Stimulated activated naive CD8-positive, alpha-beta T cell treated with anti-CD3 and anti-CD28 coated beads, Interleukin-15, Interleukin-2, amounts not matched to agents 100 ng/mL and 50 ng/mL, for 24 hours (primary cell): ENCODE measurements around the gene TADA1.

Source experiments
- H3K27ac Mint-ChIP-seq: one replicate; pipeline ENCODE4 v1.8.0; 2021; ENCODE audit warnings: mild to moderate bottlenecking, mixed read lengths
- H3K27me3 Mint-ChIP-seq: one replicate; pipeline ENCODE4 v1.8.0; 2021; ENCODE audit warnings: mixed read lengths
- H3K36me3 Mint-ChIP-seq: one replicate; pipeline ENCODE4 v1.8.0; 2021; ENCODE audit warnings: low read depth, mixed read lengths
- H3K4me1 Mint-ChIP-seq: one replicate; pipeline ENCODE4 v1.8.0; 2021; ENCODE audit warnings: low read depth, mixed read lengths
- H3K4me3 Mint-ChIP-seq: one replicate; pipeline ENCODE4 v1.8.0; 2021; ENCODE audit warnings: mild to moderate bottlenecking, mixed read lengths
- H3K9me3 Mint-ChIP-seq: one replicate; pipeline ENCODE4 v1.8.0; 2021; ENCODE audit warnings: mixed read lengths

The TADA1 gene

DNA sequence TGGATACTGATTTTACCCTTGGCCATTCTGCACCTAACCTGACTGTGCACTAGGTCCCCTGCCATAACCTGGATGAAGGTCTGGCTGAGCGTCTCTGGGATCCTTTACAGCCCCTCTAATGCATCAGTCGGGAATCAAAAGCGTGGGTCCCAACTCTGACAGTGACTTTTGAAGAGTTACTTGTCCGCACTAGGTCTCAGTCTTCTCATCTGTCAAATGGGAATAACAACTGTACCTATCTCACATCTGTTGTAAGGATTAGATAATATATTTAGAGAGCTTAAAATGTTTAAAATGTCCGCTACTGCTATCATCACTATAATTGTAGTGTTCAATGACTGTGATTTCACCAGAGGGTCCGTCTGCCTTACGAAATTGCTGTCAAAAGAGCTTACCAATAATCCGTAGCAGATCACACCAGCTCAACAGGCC lies 746 bp downstream of the TADA1 start:
- no peaks in the 10 kb centered on the region for H3K9me3 Mint-ChIP-seq
- no peaks in the 10 kb centered on the region for H3K27me3 Mint-ChIP-seq
- H3K4me1 Mint-ChIP-seq: peaks cover 64% of the 10 kb centered on the region
- peak overlapping the region; percentile 82 for H3K27ac Mint-ChIP-seq
- H3K4me3 Mint-ChIP-seq: peak overlapping the region; percentile 94
- peaks cover 26% of the 10 kb centered on the region for H3K36me3 Mint-ChIP-seq

DNA sequence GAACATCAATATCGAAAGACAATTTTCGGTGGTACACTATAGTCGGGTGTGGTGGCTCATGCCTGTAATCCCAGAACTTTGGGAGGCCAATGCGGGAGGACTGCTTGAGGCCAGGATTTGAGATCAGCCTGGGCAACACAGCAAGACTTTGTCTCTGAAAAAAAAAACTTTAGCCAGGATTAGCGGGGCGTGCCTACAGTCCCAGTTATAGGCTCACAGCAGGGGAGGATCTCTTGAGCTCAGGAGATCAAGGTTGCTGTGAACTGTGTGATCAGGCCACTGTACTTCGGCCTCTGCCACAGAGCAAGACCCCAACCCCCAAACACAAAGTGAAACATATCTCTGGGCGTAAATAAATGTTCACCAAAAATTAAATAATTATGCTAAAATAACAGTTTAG lies 1.6 kb downstream of the TADA1 start:
- H3K4me1 Mint-ChIP-seq: peaks cover 72% of the 10 kb centered on the region
- no peaks in the 10 kb centered on the region for H3K27me3 Mint-ChIP-seq
- H3K27ac Mint-ChIP-seq: no peak overlapping the region
- H3K9me3 Mint-ChIP-seq: no peaks in the 10 kb centered on the region
- H3K4me3 Mint-ChIP-seq: peak overlapping the region; percentile 94
- H3K36me3 Mint-ChIP-seq: peaks cover 26% of the 10 kb centered on the region

DNA sequence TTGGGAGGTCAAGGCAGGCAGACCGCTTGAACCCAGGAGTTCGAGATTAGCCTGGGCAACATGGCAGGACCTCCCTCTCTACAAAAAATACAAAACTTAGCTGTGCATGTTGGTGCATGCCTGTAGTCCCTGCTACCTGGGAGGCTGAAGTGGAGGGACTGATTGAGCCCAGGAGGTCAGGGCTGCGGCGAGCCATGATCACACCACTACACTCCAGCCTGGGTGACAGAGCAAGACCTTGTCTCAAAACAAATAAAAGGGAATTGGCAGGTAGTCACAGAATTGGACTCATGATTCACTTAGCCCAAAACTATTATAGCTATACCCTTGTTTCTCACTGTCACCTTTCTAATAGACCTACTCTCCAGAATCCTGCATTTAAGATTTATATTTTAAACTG lies 5.5 kb downstream of the TADA1 start:
- Mint-ChIP-seq H3K27ac (no peak overlapping the region), H3K4me3 (no peak overlapping the region), H3K9me3 (no peaks in the 10 kb centered on the region), H3K4me1 (peaks cover 62% of the 10 kb centered on the region), H3K36me3 (peaks cover 42% of the 10 kb centered on the region), H3K27me3 (no peaks in the 10 kb centered on the region)

DNA sequence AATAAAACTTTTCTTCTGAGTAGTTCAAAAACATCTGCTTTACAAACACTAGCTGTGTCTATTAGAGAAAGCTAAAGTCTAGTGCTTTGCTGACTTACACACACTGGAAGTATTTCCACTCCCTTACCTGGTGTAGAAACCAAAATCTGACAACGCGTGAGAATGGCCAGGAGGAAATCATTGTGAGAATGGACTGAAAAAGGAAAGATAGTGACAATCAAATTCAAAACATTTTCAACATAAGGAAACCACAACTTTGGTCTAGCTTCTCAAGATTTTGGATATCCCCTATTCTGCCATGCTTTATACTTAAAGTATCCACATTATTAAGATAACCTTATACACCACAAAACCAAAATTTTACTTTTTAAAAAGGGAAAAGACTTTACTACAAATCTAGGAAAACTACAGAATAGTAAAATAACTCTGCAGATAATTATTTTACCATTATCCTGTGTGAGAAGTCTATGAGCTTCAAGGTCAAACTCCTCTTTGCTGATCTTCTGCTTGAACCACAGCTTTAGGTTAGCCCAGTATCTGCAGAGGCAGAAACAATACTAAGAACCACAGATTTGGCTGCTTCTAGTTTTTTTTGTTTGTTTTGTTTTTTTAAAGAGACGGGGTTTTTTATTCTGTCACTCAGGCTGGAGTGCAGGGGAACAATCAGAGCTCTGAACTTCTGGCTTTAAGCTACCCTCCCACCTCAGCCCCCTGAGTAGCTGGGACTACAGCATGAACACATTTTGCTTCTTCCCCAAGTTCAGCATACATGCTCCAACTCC lies 6.6 kb downstream of the TADA1 start:
- H3K9me3 Mint-ChIP-seq: no peaks in the 10 kb centered on the region
- H3K4me3 Mint-ChIP-seq: no peak overlapping the region
- peaks cover 52% of the 10 kb centered on the region for H3K4me1 Mint-ChIP-seq
- no peaks in the 10 kb centered on the region for H3K27me3 Mint-ChIP-seq
- peaks cover 41% of the 10 kb centered on the region for H3K36me3 Mint-ChIP-seq
- H3K27ac Mint-ChIP-seq: peak overlapping the region; percentile 37

DNA sequence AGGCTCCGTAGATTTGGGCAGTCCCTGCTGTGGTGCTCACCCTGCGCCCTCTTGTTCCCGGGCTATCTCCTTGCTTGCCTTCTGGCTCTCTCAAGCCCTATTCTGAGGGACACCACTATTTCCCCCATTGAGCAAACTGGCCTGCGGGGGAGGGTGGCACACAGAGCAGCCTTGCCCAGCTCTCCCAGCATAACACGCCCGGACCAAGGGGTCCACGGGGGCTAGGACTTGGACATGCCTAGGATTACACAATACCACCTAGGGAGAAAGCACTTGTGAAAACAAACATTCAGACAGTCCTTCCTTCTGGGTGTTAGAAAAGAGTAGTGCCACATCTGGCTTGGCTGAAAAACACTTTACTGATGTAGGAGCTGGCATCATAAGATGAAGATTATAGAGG lies 7.4 kb downstream of the TADA1 start:
- no peaks in the 10 kb centered on the region for H3K27me3 Mint-ChIP-seq
- no peaks in the 10 kb centered on the region for H3K9me3 Mint-ChIP-seq
- no peak overlapping the region for H3K4me3 Mint-ChIP-seq
- H3K27ac Mint-ChIP-seq: peak overlapping the region; percentile 6
- peaks cover 47% of the 10 kb centered on the region for H3K36me3 Mint-ChIP-seq
- H3K4me1 Mint-ChIP-seq: peaks cover 46% of the 10 kb centered on the region

DNA sequence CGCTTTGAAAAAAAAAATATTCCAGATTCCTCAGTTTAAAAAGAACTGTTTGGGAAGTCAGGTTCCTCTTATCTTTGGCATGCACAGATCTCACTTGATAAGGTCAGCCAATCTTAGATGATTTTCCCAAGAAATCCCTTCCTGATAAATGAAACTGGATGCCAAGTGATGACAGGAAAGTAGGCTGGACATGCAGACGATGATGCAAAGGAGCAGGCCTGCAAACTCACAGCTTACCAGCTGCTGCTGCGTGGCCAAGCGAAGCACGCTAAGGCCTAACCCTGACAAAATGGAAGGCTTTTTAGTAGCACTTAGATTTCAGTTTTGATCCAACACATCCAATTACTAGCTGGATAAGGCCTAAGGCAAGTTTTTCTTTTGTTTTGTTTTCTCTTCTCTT lies 10.1 kb downstream of the TADA1 start:
- no peak overlapping the region for H3K27ac Mint-ChIP-seq
- peaks cover 23% of the 10 kb centered on the region for H3K4me1 Mint-ChIP-seq
- peaks cover 63% of the 10 kb centered on the region for H3K36me3 Mint-ChIP-seq
- no peaks in the 10 kb centered on the region for H3K27me3 Mint-ChIP-seq
- H3K4me3 Mint-ChIP-seq: no peak overlapping the region
- H3K9me3 Mint-ChIP-seq: no peaks in the 10 kb centered on the region

DNA sequence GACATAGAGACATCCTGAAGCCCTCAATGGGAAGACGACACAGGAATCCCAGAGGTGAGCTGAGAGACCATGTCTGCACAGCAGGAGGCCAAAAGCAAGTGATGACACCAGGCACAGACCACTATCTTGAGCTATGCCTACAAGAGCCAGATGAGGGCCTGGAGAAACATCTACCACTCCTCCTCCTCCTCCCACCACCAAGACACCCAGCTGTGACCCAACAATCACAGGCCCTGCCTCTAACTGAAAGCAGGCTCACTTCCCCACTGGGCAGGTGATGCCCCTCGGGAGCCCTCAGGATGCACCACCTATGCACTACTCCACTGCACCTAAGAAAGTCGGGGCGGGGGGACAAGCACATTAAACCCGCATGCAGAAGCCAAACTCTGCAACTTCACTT lies 16.5 kb downstream of the TADA1 start:
- H3K4me1 Mint-ChIP-seq: peaks cover 4% of the 10 kb centered on the region
- H3K27me3 Mint-ChIP-seq: no peaks in the 10 kb centered on the region
- no peak overlapping the region for H3K27ac Mint-ChIP-seq
- no peak overlapping the region for H3K4me3 Mint-ChIP-seq
- H3K9me3 Mint-ChIP-seq: no peaks in the 10 kb centered on the region
- H3K36me3 Mint-ChIP-seq: peaks cover 78% of the 10 kb centered on the region

DNA sequence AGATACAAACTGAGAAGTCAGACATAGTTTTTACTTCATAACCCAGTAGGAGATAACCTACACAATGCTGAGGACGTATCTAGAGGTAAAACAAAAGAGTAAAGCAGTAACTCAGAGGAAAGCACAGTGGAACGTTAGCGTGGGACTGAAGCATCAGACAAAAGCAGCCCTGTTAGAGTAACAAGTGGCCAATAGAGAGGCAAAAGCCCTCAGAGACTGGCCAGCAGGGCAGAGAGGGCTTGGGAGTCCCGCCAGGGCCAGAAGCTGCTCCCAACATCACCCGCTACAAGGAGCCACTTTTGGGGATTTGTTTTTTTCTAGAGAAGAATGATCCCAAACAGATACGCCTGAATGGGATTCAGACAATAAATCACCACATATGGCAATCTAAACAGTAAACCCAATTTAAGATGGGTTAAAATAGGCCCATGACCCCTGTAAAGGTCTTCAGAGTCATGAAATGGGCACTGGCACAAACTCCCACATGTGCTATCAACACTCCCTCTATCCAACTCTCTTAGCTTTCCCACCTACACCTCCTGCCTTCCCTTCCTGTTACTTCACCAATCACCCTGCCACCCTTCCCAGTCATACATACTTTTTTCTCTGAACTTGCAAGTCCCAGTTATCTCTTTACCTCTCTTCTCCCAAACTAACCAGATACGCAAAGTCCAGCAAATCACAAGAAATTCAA lies 17.2 kb downstream of the TADA1 start:
- peak overlapping the region; percentile 46 for H3K27ac Mint-ChIP-seq
- H3K4me3 Mint-ChIP-seq: no peak overlapping the region
- no peaks in the 10 kb centered on the region for H3K9me3 Mint-ChIP-seq
- H3K36me3 Mint-ChIP-seq: peaks cover 78% of the 10 kb centered on the region
- peaks cover 4% of the 10 kb centered on the region for H3K4me1 Mint-ChIP-seq
- H3K27me3 Mint-ChIP-seq: no peaks in the 10 kb centered on the region

DNA sequence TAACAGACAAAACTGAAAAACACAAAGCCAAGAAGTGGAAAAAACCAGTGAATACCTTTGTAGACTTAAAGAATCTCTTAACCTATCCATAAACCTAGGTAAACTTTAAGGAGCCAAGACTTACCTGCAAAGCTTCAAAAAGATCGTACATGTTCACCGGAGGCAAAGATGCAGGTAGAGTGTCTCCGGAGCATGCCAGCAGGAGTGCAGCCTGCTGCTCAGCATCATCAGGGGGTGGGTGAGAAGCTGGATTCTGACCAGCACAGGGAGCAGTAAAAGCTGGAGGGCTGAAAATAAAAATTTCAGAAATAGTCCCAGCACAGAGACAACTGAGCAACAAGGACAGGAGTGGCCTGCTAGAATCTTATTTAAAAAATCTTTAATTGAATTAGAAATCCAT lies 18.1 kb downstream of the TADA1 start:
- Mint-ChIP-seq H3K27ac (no peak overlapping the region), H3K4me1 (peaks cover 4% of the 10 kb centered on the region), H3K4me3 (no peak overlapping the region), H3K36me3 (peaks cover 78% of the 10 kb centered on the region), H3K9me3 (no peaks in the 10 kb centered on the region), H3K27me3 (no peaks in the 10 kb centered on the region)

DNA sequence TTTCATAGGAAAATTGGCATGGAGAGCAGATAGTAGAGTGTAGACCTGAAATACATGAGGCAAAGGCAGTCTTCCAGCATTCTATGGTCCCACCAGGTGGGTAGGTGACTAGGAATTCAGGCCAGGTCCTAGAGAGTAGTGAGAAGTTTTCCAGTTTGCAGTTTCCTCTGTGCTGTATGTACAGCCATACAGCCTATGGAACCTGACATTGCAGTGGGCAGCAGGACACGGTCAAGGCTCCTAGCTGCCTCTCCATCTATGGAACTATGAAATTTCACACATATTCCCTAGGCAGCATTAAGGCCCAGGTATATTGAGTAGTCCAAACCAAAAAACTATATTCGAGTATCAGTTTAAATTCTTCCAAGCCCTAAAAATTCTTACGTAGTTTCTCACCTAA lies 20.5 kb downstream of the TADA1 start:
- Mint-ChIP-seq H3K27ac (no peak overlapping the region), H3K36me3 (peaks cover 78% of the 10 kb centered on the region), H3K4me3 (no peak overlapping the region), H3K27me3 (no peaks in the 10 kb centered on the region), H3K4me1 (peaks cover 19% of the 10 kb centered on the region), H3K9me3 (no peaks in the 10 kb centered on the region)

DNA sequence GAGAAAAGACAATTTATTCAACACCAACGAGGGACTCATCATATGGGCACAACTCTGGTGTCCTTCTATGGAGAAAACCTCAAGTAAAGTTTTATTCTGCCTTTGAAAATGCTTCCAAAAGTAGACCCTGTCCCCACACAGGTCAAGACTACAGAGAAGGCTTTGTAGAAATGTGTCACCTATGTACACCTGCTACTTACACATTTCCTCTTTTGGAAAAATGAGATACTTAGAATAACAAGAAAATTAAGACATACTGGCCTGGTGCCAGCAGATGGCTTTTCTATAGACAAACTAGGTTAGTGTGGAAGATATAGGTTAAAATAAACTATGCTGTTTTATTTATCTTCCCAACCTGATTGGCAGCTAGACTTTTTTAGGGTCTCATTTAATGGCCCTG lies 23.1 kb downstream of the TADA1 start:
- H3K36me3 Mint-ChIP-seq: peaks cover 87% of the 10 kb centered on the region
- H3K27me3 Mint-ChIP-seq: no peaks in the 10 kb centered on the region
- peak overlapping the region; percentile 71 for H3K27ac Mint-ChIP-seq
- H3K9me3 Mint-ChIP-seq: no peaks in the 10 kb centered on the region
- H3K4me3 Mint-ChIP-seq: no peak overlapping the region
- H3K4me1 Mint-ChIP-seq: peaks cover 27% of the 10 kb centered on the region

DNA sequence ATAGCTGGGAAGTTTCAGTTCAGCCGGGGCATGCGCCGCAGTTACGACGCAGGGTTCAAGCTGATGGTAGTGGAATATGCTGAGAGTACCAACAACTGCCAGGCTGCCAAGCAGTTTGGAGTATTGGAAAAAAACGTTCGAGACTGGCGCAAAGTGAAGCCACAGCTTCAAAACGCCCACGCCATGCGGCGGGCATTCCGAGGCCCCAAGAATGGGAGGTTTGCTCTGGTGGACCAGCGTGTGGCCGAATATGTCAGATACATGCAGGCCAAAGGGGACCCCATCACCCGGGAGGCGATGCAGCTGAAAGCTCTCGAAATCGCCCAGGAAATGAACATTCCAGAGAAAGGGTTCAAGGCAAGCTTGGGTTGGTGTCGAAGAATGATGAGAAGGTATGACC lies 26.9 kb downstream of the TADA1 start:
- H3K27ac Mint-ChIP-seq: peak overlapping the region; percentile 26
- no peaks in the 10 kb centered on the region for H3K9me3 Mint-ChIP-seq
- H3K27me3 Mint-ChIP-seq: no peaks in the 10 kb centered on the region
- peaks cover 54% of the 10 kb centered on the region for H3K4me1 Mint-ChIP-seq
- peaks cover 90% of the 10 kb centered on the region for H3K36me3 Mint-ChIP-seq
- H3K4me3 Mint-ChIP-seq: no peak overlapping the region

DNA sequence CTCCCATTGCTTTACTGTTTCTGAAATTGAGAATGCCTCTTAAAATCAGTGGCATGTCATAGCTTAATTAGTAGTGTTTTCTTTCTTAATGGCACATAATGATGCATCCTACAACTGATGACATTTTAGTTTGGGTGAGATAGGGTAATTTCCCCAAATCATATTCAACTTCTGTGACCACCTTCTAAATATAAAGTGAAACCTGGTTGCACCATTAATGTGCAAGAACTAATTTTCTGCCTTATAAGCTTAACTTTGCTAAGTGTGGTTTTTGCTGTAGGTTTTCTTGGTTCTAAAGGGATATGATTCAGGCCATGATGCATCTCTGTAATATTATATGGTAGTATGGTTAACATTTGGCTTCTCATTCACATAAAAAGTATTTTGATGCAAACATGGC lies 27.9 kb downstream of the TADA1 start:
- no peak overlapping the region for H3K4me3 Mint-ChIP-seq
- H3K4me1 Mint-ChIP-seq: peaks cover 64% of the 10 kb centered on the region
- no peaks in the 10 kb centered on the region for H3K9me3 Mint-ChIP-seq
- peak overlapping the region; percentile 65 for H3K27ac Mint-ChIP-seq
- peaks cover 88% of the 10 kb centered on the region for H3K36me3 Mint-ChIP-seq
- H3K27me3 Mint-ChIP-seq: no peaks in the 10 kb centered on the region

DNA sequence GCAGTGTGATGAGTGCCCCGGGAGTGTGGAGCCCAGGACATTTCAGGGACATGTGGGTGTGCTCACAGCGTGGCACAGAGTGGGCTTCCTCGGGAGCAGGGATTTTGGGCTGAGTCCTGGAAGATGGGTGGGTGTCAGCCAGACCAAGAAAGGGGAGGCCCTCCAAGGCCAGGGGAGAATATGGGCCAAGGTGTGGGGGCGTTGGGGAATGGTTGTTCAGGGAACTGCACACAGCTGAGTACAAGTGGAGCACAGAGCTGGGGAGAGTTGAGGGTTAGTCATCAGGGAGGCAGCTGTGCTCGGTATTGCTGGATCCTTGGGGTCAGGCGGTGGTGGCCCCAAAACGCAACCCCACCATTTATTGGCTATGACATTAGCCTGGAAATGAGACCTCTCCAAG lies 31.3 kb downstream of the TADA1 start:
- H3K27me3 Mint-ChIP-seq: no peaks in the 10 kb centered on the region
- no peaks in the 10 kb centered on the region for H3K9me3 Mint-ChIP-seq
- no peak overlapping the region for H3K4me3 Mint-ChIP-seq
- H3K27ac Mint-ChIP-seq: peak overlapping the region; percentile 17
- peaks cover 81% of the 10 kb centered on the region for H3K36me3 Mint-ChIP-seq
- H3K4me1 Mint-ChIP-seq: peaks cover 70% of the 10 kb centered on the region

DNA sequence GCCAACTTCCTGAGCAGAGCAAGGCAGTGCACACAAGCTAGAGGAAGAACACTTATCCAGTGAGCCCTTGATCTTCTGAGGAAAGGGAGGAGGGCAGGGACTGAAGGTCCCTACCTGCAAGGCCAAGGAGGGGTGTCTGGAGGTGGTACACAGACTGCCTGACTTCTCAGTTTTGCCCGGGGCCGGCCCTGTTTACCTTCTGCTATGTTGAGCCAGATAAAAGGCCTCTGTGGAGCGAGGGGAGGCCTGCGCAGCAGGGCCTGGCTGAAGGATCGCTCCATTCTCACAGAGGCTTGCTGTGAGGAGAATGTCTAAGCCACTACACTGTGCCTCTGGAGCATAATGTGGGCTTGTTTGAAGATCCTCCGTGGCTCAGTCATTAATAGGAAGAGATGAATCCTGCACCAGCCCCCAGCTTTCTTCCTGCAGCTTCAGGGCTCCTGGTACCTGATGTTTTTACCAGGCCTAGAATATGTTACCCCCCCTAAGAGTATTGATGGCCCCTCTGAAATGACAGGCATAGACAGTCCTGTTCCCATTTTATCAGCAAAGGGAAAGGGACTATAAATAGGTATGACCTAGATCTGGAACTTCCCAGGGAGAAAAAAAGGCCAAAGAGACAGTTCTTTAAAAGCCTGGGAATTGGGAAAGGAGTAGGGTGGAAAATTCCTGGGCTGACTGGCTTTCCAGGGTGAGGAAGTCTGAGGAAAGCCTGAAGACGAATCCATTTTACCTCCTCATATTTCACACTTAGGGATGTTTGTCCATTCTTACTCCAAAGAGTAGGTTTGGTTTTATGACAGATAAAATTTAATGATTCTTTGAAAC lies 32.1 kb downstream of the TADA1 start:
- peaks cover 71% of the 10 kb centered on the region for H3K4me1 Mint-ChIP-seq
- no peaks in the 10 kb centered on the region for H3K9me3 Mint-ChIP-seq
- H3K27me3 Mint-ChIP-seq: no peaks in the 10 kb centered on the region
- H3K36me3 Mint-ChIP-seq: peaks cover 73% of the 10 kb centered on the region
- H3K27ac Mint-ChIP-seq: no peak overlapping the region
- H3K4me3 Mint-ChIP-seq: no peak overlapping the region
